Right lobe of liver (tissue), 6 donors: ENCODE measurements around the gene ZMIZ1. TPM values are rescaled to one million over a fixed set of nuclear protein-coding genes. Genes with fewer than 3 reads are reported as not detected.
"Not testable (repeated sequence)": the region's sequence is repeated elsewhere in the genome, so short reads cannot be mapped to it uniquely, and the experiment has no call there.

ENCODE experiments used
- ATAC-seq, 4 donors: fragments of 200-7000 bp; cut with Tn5 transposase; one replicate each; pipeline ENCODE4 v1.9.1; 2020; ENCODE audit warnings: mild to moderate bottlenecking in 4 of 4, moderate library complexity in 4 of 4
- DNase-seq, 3 donors: peaks; one replicate each; pipeline ENCODE4 v3.0.0-alpha.2; 2020
- H3K27ac ChIP-seq, 3 donors: fragments of 200-600 bp; one replicate each; pipeline ENCODE4 v1.8.0; 2022
- H3K27me3 ChIP-seq, 2 donors: fragments of 200-600 bp; one replicate each; pipeline ENCODE4 v1.8.0; 2022
- H3K36me3 ChIP-seq, 4 donors: fragments of 200-600 bp; sonication (generic) in 1 of 4; one replicate each; pipeline versions ENCODE4 v1.5.1 to v1.8.0; 2017 to 2022; ENCODE audit warnings: control low read depth in 1 of 4
- H3K4me1 ChIP-seq, 4 donors: fragments of 200-600 bp; sonication (generic) in 1 of 4; one replicate each; pipeline versions ENCODE4 v1.5.1 to v1.8.0; 2017 to 2022; ENCODE audit warnings: control low read depth in 1 of 4
- H3K4me3 ChIP-seq, 3 donors: fragments of 200-600 bp; one replicate each; pipeline ENCODE4 v1.8.0; 2022
- H3K9me3 ChIP-seq, 4 donors: fragments of 200-600 bp; sonication (generic) in 1 of 4; one replicate each; pipeline versions ENCODE4 v1.5.1 to v1.8.0; 2017 to 2022; ENCODE audit warnings: control low read depth in 1 of 4
- CTCF ChIP-seq, 4 donors: fragments of 200-600 bp in 3 of 4; fragments of 450-650 bp in 1 of 4; IDR thresholded peaks; one replicate each; pipeline versions ENCODE4 v1.5.1 to v1.8.0; 2016 to 2022; ENCODE audit warnings: antibody characterized with exemption in 4 of 4, mild to moderate bottlenecking in 2 of 4
- POLR2A ChIP-seq: fragments of 450-650 bp; IDR thresholded peaks from one replicate; pipeline ENCODE4 v1.6.1; 2017; ENCODE audit warnings: antibody characterized with exemption, mild to moderate bottlenecking
- WGBS: methylation state at CpG from one replicate; pipeline ENCODE4 v1.1.6; 2018; ENCODE audit warnings: low coverage, low lambda C conversion rate; ENCODE audit not compliant: insufficient coverage; ENCODE audit errors: missing lambda C conversion rate; 5-methylcytosine and 5-hydroxymethylcytosine counted together
- intact Hi-C, 2 donors: fragments of 100-400 bp; cut with DNase I; formaldehyde crosslinking; loops; one replicate each; pipeline versions ENCODE4 v1.11.2 to v1.14.1; 2022
- total RNA-seq, 6 experiments: library from RNA; depleted of rRNA in 2 of 6; stranded (reverse); fragments of >200 nt in 2 of 6; fragmentation: NEBNext Ultra II Directional in 3 of 6; extraction: Animal tissue kit (Norgen Biotek cat#: 25700) in 3 of 6; gene quantifications; one replicate each; pipeline versions ENCODE4 v1.1.0 to v1.2.4, GENCODE V29; 2016 to 2023
- donor health status: DM: no; HTN: yes; CAD: no.
- donor health status: DM: no; HTN: no; CAD: no.
- donor health status: DM: no; HTN: no; CAD: no.
- donor health status: DM: no; HTN: yes; CAD: no.
- donor health status: DM: no; HTN: yes; CAD: no.

Gene ZMIZ1
- total RNA-seq, 6 experiments from 2014 or later, result 9.9 to 22.8 (median 12.3) TPM

- no peak for DNase-seq
- no peaks in the 10 kb centered on the region for H3K27me3 ChIP-seq
- intact Hi-C loops, result no loop called here
- H3K9me3 ChIP-seq, result no peaks in the 10 kb centered on the region
- H3K4me1 ChIP-seq, result peaks cover 0 to 9% (median 0%) of the 10 kb centered on the region in 4 donors
- H3K4me3 ChIP-seq, result no peak overlapping the region
- no peak for ATAC-seq
- no peak for TF ChIP-seq POLR2A
- no peak for TF ChIP-seq CTCF (IDR thresholded peaks at IDR 0.05)
- H3K36me3 ChIP-seq, result no peaks in the 10 kb centered on the region
- no peak overlapping the region for H3K27ac ChIP-seq
- WGBS, result 85% methylated on average over 8 of the region's 9 CpGs
These were observed 34.4 kb upstream of the ZMIZ1 start for GRCh38 chr10:79034271-79034876.

GRCh38 chr10:79036416-79036815 is 32.4 kb upstream of the ZMIZ1 start:
- 87% methylated on average over 4 of the region's 6 CpGs for WGBS
- intact Hi-C loops, H3K4me1 ChIP-seq, H3K36me3 ChIP-seq, H3K27me3 ChIP-seq, H3K4me3 ChIP-seq, H3K27ac ChIP-seq, H3K9me3 ChIP-seq, ATAC-seq: not testable (repeated sequence)
- peak in 1 of 3 donors; percentile 1 for DNase-seq

GRCh38 chr10:79038104-79038840 is 30.5 kb upstream of the ZMIZ1 start:
- no peak for ATAC-seq
- intact Hi-C loops, result no loop called here

GRCh38 chr10:79038841-79039201 is 29.9 kb upstream of the ZMIZ1 start:
- H3K36me3 ChIP-seq, result no peaks in the 10 kb centered on the region
- TF ChIP-seq CTCF (IDR thresholded peaks at IDR 0.05) (no peak), POLR2A (no peak)
- WGBS, result 69% methylated on average over 2 of the region's 5 CpGs
- no peak overlapping the region for H3K27ac ChIP-seq
- H3K27me3 ChIP-seq, result no peaks in the 10 kb centered on the region
- DNase-seq, result peak; percentile 20 to 68 (median 57)
- ATAC-seq, result peak; percentile 76 to 94 (median 91)
- H3K4me3 ChIP-seq, result no peak overlapping the region
- no peaks in the 10 kb centered on the region for H3K9me3 ChIP-seq
- intact Hi-C loops, result no loop called here
- peaks cover 0 to 9% (median 0%) of the 10 kb centered on the region in 4 donors for H3K4me1 ChIP-seq

More at GRCh38 chr10:79038104-79038840, 30.5 kb upstream of the ZMIZ1 start:
- DNase-seq, result no peak
- Histone ChIP-seq H3K27ac (no peak overlapping the region), H3K36me3 (no peaks in the 10 kb centered on the region), H3K4me1 (peaks cover 0 to 9% (median 0%) of the 10 kb centered on the region in 4 donors), H3K27me3 (no peaks in the 10 kb centered on the region), H3K9me3 (no peaks in the 10 kb centered on the region), H3K4me3 (no peak overlapping the region)
- no CpG with 5 or more reads among the region's 1 CpG for WGBS
- TF ChIP-seq CTCF (IDR thresholded peaks at IDR 0.05), result no peak
- TF ChIP-seq POLR2A, result no peak
